Heart left ventricle (tissue), 16 donors: ENCODE results near the gene NINL. TPM values are rescaled to one million over a fixed set of nuclear protein-coding genes. Genes with fewer than 3 reads are reported as not detected.
A peak's percentile ranks its signal among the peaks of the same experiment; 100 is the strongest.

Source experiments
- ATAC-seq, 4 donors: fragments of 200-7000 bp; cut with Tn5 transposase; one replicate each; pipeline ENCODE4 v1.9.1; 2020 to 2022; ENCODE audit warnings: moderate library complexity in 4 of 4, mild to moderate bottlenecking in 3 of 4, moderate number of reproducible peaks in 1 of 4
- DNase-seq, 5 donors: peaks; one replicate each; pipeline ENCODE4 v3.0.0-alpha.2; 2020
- H3K27ac ChIP-seq, 12 donors: fragments of 200-600 bp; sonication (generic) in 4 of 12; one replicate each; pipeline versions ENCODE4 v1.5.0 to v1.8.0; 2016 to 2022; ENCODE audit warnings: mild to moderate bottlenecking in 2 of 12
- H3K27me3 ChIP-seq, 9 donors: fragments of 200-600 bp; sonication (generic) in 2 of 9; one replicate each; pipeline versions ENCODE4 v1.5.1 to v1.8.0; 2016 to 2022; ENCODE audit warnings: mild to moderate bottlenecking in 3 of 9
- H3K36me3 ChIP-seq, 9 donors: fragments of 200-600 bp; sonication (generic) in 2 of 9; one replicate each; pipeline versions ENCODE4 v1.5.0 to v1.8.0; 2018 to 2022; ENCODE audit warnings: mild to moderate bottlenecking in 2 of 9
- H3K4me1 ChIP-seq, 12 donors: fragments of 200-600 bp; sonication (generic) in 4 of 12; one replicate each; pipeline versions ENCODE4 v1.5.0 to v1.8.0; 2016 to 2022; ENCODE audit warnings: mild to moderate bottlenecking in 3 of 12
- H3K4me3 ChIP-seq, 12 donors: fragments of 200-600 bp; sonication (generic) in 4 of 12; one replicate each; pipeline versions ENCODE4 v1.5.0 to v1.8.0; 2017 to 2022; ENCODE audit warnings: mild to moderate bottlenecking in 9 of 12, moderate library complexity in 4 of 12
- H3K9me3 ChIP-seq, 12 donors: fragments of 200-600 bp; sonication (generic) in 4 of 12; one replicate each; pipeline versions ENCODE4 v1.5.0 to v1.8.0; 2016 to 2022; ENCODE audit warnings: mild to moderate bottlenecking in 1 of 12
- CTCF ChIP-seq, 12 donors: fragments of 200-600 bp; sonication (generic) in 4 of 12; IDR thresholded peaks; one replicate each; pipeline versions ENCODE4 v1.5.0 to v1.8.0; 2018 to 2022; ENCODE audit warnings: antibody characterized with exemption in 12 of 12, mild to moderate bottlenecking in 5 of 12
- POLR2A ChIP-seq, 2 donors: fragments of 450-650 bp; IDR thresholded peaks; one replicate each; pipeline ENCODE4 v1.6.1; 2017; ENCODE audit warnings: antibody characterized with exemption in 2 of 2, mild to moderate bottlenecking in 2 of 2, moderate library complexity in 2 of 2
- WGBS, 4 donors: extraction: QIAGEN DNeasy Blood & Tissue Kit in 2 of 4; methylation state at CpG; one replicate each; pipeline versions ENCODE4 v1.1.5 to v1.1.7; 2013 to 2018; 5-methylcytosine and 5-hydroxymethylcytosine counted together
- intact Hi-C, 10 donors: fragments of 100-400 bp; cut with DNase I; formaldehyde crosslinking; loops; one replicate each; pipeline versions ENCODE4 v1.11.1 to v1.14.2; 2022
- polyA plus RNA-seq, 2 donors: library from polyadenylated mRNA; stranded (reverse); fragments of 200-250 nt; gene quantifications; one replicate each; pipeline ENCODE4 v1.2.3, GENCODE V29; 2013
- total RNA-seq, 9 donors: library from RNA; depleted of rRNA in 2 of 9; stranded (reverse); fragments of >200 nt in 2 of 9; fragmentation: NEBNext Ultra II Directional in 3 of 9; extraction: Animal tissue kit (Norgen Biotek cat#: 25700) in 3 of 9; gene quantifications; one replicate each; pipeline versions ENCODE4 v1.1.0 to v1.2.4, GENCODE V29; 2016 to 2023
- donor health status: ischemic (EF 13 %, LVEDD 7.1; RV severe dilation, severe dysfunction).
- donor health status: healthy with polysubstance abuse.
- donor health status: DM: no; HTN: yes; CAD: no.
- donor health status: DM: no; HTN: no; CAD: no.
- donor health status: ischemic (EF 25% LVEDD 6.9; RV normal size, moderate dysfunction).
- donor health status: ischemic (EF 25% LVEDD 5.7; RV mildly dilated, moderate dysfunction).
- donor health status: healthy.
- donor health status: DM: yes; HTN: yes; CAD: no.
- donor health status: ischemic (EF 35%, LVEDD 5.7; RV mildly dilated, moderate dysfunction).
- donor health status: nonischemic (EF 11% LVEDD 7.7; RV severe dilation, severe dysfunction).
- donor health status: DM: yes; HTN: yes; CAD: no.
- donor health status: PGD.
- donor health status: ischemic (EF 29% LVEDD 5.4; RV normal size, mild dysfunction).
- donor health status: nonischemic (EF 23%, LVEDD 6.1; RV moderate dilation, normal function).

NINL gene
- total and polyA plus RNA-seq, 11 donors: 0.78 to 7.1 (median 2.9) TPM

GRCh38 chr20:25479638-25480037 is 105.7 kb downstream of the NINL start:
- WGBS, 4 donors: 83 to 90% (median 86%) methylated on average over 1 to 5 of the region's 5 CpGs
- no peak overlapping the region for H3K4me3 ChIP-seq
- TF ChIP-seq POLR2A (IDR thresholded peaks at IDR 0.05): no peak
- no peak for TF ChIP-seq CTCF (IDR thresholded peaks at IDR 0.05)
- no peaks in the 10 kb centered on the region for H3K4me1 ChIP-seq
- H3K9me3 ChIP-seq: no peaks in the 10 kb centered on the region
- H3K27ac ChIP-seq: no peak overlapping the region
- intact Hi-C loops: loop anchor here in 1 of 10 donors (10.0 kb wide), 1 partner anchor 65 kb away; no protein-coding TSS in a partner anchor
- ATAC-seq: no peak
- H3K27me3 ChIP-seq: no peaks in the 10 kb centered on the region
- H3K36me3 ChIP-seq: peaks cover 0 to 27% (median 0%) of the 10 kb centered on the region in 9 donors
- DNase-seq: peak in 2 of 5 donors; percentile 10 to 20

- ATAC-seq: no peak
- no peaks in the 10 kb centered on the region for H3K4me1 ChIP-seq
- H3K27me3 ChIP-seq: no peaks in the 10 kb centered on the region
- peaks cover 0 to 27% (median 0%) of the 10 kb centered on the region in 9 donors for H3K36me3 ChIP-seq
- intact Hi-C loops: no loop called here
- no peak overlapping the region for H3K4me3 ChIP-seq
- H3K9me3 ChIP-seq: no peaks in the 10 kb centered on the region
- TF ChIP-seq POLR2A (IDR thresholded peaks at IDR 0.05) (no peak), CTCF (IDR thresholded peaks at IDR 0.05) (no peak)
- WGBS, 4 donors: 87 to 92% (median 89%) methylated on average over 20 to 24 of the region's 24 CpGs
- no peak overlapping the region for H3K27ac ChIP-seq
- peak in 2 of 5 donors; percentile 21 to 36 for DNase-seq
Measured at GRCh38 chr20:25478889-25479568, 106.3 kb downstream of the NINL start.

- Histone ChIP-seq H3K4me1 (no peaks in the 10 kb centered on the region), H3K36me3 (peaks cover 0 to 27% (median 0%) of the 10 kb centered on the region in 9 donors), H3K4me3 (no peak overlapping the region), H3K27me3 (no peaks in the 10 kb centered on the region), H3K27ac (no peak overlapping the region), H3K9me3 (no peaks in the 10 kb centered on the region)
- intact Hi-C loops: no loop called here
- 94 to 96% (median 95%) methylated on average over 28 of the region's 28 CpGs for WGBS, 4 donors
- TF ChIP-seq CTCF (IDR thresholded peaks at IDR 0.05) (no peak), POLR2A (IDR thresholded peaks at IDR 0.05) (no peak)
- DNase-seq: peak in 2 of 5 donors; percentile 17 to 50
- ATAC-seq: no peak
Measured at GRCh38 chr20:25477014-25477882, 108.1 kb downstream of the NINL start.
